HG03159 (cell line): ENCODE data around the gene APOC1.
"Not testable (repeated sequence)": the region's sequence is repeated elsewhere in the genome, so short reads cannot be mapped to it uniquely, and the experiment has no call there.

Experiments
- ATAC-seq: cut with Tn5 transposase; IDR thresholded peaks from one replicate; pipeline ENCODE4 v1.9.1; 2021; ENCODE audit warnings: mild to moderate bottlenecking, moderate library complexity; ENCODE audit not compliant: unreplicated experiment

Gene APOC1

GRCh38 chr19:44914433-44915206 is at the start of gene APOC1:
Gene APOC1 (plus strand): TSS chr19:44914608. CDS start chr19:44914892, 284 bp downstream.
- ATAC-seq: peak; percentile 91

- ATAC-seq: no peak
Observed at GRCh38 chr19:44865196-44865767, 49.1 kb upstream of the APOC1 start.

DNA sequence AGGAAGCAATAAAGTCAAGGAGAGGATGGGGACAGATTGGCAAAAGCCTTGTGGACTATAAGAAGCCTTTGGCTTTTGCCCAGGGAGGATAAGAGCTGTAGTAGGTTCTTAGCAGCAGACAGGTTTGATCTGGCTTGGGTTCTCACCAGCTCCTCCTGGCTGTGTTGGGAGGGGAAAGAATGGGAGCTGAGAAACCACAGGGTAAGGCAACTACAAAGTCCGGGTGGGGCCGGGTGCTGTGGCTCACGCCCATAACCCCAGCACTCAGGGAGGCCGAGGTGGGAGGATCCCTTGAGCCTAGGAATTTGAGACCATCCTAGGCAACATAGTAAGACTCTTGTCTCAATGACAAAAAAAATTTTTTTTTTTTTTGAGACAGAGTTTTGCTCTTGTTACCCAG is 47.7 kb upstream of the APOC1 start:
- ATAC-seq: no peak

DNA sequence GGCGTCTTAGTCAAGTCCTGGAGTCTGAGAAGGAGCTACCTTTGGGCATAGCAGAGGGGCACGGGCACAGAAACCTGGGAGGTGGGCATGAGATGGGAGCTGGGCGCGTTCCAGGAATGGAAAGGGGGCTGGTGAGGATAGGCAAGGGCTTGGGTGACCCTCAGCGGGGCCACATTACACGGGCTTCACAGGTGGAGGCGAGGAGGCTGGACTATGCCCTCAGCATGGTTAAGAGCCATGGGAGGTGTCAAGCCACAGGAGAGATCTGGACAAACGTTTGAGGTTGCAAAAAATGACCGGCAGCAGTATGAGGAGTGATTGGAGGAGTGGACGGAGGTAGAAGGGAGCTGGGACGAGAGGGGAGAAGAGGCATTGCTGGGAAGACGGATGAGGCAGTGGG is 46.8 kb upstream of the APOC1 start:
- ATAC-seq: no peak

GRCh38 chr19:44869733-44870470 is 44.5 kb upstream of the APOC1 start:
- ATAC-seq: no peak

- no peak for ATAC-seq
Observed at GRCh38 chr19:44871809-44872208, 42.6 kb upstream of the APOC1 start.

DNA sequence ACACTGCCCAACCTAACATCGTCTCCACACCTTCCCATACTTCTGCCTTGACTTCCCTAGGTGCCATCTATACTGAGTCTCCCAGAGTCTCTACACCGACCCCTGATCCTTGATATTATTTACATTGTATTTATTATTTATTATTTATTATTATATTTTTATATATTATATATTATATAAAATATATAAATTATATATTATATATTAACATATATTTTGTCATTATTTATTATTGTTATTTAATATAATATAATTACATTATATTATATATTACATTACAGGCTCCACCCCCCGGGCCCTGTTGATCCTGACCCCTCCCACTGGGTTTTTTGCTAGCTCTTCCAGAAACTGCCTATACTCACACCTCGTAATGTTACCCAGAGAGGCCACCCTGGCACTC is 41.7 kb upstream of the APOC1 start:
- no peak for ATAC-seq

DNA sequence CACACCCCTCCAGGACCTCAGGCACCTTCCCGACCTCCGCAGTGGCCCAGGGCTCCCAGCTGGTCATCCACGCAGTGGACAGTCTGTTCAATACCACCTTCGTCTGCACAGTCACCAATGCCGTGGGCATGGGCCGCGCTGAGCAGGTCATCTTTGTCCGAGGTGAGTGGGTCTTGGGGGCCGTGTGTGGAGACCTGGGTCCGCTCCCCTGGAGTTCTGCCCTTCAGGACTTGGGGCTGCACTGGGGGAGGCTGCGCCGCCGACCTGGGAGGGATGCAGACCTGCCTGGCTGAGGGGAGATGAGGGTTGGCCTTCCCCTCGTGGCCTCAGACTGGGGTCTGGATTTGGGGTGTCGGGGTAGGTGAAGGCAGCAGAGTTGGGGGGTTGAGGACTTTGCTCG is 40.1 kb upstream of the APOC1 start:
- ATAC-seq: no peak

GRCh38 chr19:44875666-44876451 is 38.5 kb upstream of the APOC1 start:
- no peak for ATAC-seq

DNA sequence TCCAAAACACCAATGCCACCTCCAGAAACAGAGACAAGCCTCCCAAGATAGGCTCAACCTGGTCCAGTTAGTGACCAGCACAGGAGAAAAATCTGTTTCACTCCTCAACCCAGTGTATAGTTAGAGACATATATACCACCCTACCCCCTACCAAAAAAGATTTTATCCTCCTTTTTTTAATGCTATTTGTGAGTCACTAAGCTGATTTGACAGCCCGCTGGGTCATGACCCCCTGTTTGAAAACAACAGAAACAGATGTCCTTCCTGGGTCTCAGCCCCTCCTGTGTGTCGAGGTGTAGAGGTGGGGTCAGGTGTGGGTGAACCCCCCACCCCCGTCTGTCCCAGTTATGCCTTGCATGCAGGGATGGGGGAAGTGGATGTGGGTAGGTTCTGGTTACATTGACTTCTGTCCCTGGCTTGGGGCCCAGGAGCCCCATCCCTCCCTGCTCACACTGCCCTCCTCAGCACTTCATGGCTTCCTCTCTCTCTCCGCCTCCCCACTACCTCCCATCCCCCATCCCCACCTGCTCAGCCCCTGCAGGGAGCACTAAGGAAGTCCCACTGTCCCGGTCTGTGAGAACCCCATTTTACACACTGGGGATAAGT is 37.4 kb upstream of the APOC1 start:
- no peak for ATAC-seq

- no peak for ATAC-seq
Observed at GRCh38 chr19:44878120-44878865, 36.1 kb upstream of the APOC1 start.

GRCh38 chr19:44879309-44880065 is 34.9 kb upstream of the APOC1 start:
- no peak for ATAC-seq

DNA sequence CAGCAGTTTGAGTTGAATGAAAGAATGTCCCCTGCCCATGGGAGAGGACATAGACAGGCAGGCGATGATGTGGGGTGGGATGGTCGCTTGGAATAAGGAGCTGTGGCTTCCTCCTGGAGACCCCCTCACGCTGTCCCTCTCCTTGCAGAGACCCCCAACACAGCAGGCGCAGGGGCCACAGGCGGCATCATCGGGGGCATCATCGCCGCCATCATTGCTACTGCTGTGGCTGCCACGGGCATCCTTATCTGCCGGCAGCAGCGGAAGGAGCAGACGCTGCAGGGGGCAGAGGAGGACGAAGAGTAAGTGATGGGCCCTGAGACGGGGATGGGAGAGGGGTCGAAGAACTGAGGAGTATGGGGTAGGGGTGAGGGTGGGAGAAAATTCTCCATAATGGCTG is 32.3 kb upstream of the APOC1 start:
- ATAC-seq: no peak

GRCh38 chr19:44882619-44883397 is 31.6 kb upstream of the APOC1 start:
- not testable (repeated sequence) for ATAC-seq

DNA sequence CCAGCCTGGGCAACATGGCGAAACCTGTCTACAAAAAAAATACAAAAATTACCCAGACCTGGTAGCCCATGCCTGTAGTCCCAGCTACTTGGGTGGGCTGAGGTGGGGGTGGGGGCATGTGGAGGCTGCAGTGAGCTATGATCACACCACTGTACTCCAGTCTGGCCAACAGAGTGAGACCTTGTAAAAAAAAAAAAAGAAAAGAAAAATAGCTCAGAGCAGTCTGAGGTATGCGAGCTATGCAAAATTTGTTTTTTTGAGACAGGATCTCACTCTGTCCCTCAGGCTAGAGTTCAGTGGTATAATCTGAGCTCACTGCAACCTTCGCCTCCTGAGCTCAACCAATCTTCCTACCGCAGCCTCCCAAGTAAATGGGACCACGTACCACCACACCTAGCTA is 30.5 kb upstream of the APOC1 start:
- ATAC-seq: no peak

DNA sequence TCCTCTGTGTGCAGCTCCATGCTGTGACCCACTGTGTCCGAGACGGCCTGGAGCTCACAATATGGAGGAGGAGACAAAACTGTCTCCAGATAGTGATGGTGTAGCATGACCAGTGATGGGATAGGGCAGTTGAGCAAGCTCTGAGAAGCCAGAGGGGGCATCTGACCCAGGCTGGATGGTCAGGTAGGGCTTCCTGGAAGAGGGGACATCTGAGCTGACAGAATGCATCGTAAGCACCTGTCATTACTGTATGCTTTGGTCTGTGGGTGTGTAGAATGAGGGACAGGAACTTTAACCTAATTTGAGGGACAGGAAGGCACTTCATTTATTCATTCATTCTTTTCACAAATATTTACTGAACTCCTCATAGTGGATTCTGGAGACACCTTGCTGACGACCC is 29.8 kb upstream of the APOC1 start:
- no peak for ATAC-seq

DNA sequence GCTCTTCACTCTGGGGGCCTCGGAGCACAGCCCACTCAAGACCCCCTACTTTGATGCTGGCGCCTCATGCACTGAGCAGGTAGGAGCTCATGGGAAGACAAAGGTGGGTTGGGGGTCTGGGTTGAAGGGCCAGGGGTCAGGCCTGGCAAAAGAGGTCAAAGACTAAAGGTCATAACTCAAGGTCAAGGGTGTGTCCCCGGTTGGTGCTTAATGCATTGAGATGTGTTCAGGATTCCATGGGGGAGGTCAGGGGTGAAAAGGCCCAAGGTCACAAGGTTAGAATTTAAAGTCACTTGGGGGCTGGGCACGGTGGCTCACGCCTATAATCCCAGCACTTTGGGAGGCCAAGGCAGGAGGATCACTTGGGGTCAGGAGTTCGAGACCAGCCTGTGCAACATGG is 28.3 kb upstream of the APOC1 start:
- ATAC-seq: no peak

DNA sequence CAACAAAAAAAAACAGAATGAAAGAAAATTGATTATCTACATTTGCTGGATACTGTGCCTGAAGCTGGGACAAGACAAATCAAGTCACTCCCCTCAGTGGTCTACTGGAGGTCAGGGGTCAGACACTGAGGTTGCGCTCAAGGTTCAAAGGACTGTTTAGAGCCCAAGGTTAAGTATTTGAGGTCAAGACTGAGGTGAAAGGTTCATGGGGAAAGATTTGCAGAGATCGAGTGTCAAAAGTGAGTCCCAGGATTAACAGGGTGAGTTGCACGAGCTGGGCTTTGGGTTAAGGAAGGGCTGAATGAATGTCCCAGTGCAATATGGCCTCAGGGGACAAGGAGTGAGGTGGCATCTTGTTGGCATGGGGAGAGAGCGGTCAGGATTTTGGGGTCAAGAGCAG is 26.8 kb upstream of the APOC1 start:
- ATAC-seq: no peak

GRCh38 chr19:44888335-44888734 is 26.1 kb upstream of the APOC1 start:
- not testable (repeated sequence) for ATAC-seq
